Measurements from ENCODE around the gene LCA5. TPM values are rescaled to one million over a fixed set of nuclear protein-coding genes. Genes with fewer than 3 reads are reported as not detected.

Gene LCA5
- total and polyA plus RNA-seq, 2 donors (not counting 1 experiment from before 2014, with no cell fraction given) = 0.12 to 0.91 TPM

DNA sequence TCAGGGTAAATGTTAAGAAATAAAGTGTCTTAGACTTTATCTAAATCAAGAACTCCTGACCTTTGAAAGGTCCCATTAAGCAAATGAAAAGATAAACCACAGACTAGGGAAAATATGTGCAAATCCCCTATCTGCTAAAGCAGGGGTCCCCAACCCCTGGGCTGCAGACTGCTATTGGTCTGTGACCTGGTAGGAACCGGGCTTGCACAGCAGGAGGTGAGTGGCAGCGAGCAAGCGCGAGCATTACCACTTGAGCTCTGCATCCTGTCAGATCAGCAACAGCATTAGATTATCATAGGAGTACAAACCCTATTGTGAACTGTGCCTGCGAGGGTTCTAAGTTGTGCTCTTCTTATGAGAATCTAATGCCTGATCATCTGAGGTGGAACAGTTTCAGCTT, 42.4 kb downstream of the LCA5 start:
- no peak overlapping the region for H3K9ac ChIP-seq (ENCODE audit: low read length)
- H3K79me2 ChIP-seq (ENCODE audit: control insufficient read depth, insufficient read depth, low read length) = no peaks in the 10 kb centered on the region
- Mint-ChIP-seq H3K9me3 (ENCODE audit: insufficient read depth) (no peaks in the 10 kb centered on the region), H3K4me1 (no peaks in the 10 kb centered on the region), H3K27me3 (no peaks in the 10 kb centered on the region), H3K4me3 (no peak overlapping the region), H3K27ac (no peak overlapping the region)
- no peak for TF ChIP-seq EZH2 (IDR thresholded peaks at IDR 0.05; ENCODE audit: borderline replicate concordance, insufficient read depth, low read depth, low read length, poor library complexity, severe bottlenecking)
- TF ChIP-seq, protein P1, sequence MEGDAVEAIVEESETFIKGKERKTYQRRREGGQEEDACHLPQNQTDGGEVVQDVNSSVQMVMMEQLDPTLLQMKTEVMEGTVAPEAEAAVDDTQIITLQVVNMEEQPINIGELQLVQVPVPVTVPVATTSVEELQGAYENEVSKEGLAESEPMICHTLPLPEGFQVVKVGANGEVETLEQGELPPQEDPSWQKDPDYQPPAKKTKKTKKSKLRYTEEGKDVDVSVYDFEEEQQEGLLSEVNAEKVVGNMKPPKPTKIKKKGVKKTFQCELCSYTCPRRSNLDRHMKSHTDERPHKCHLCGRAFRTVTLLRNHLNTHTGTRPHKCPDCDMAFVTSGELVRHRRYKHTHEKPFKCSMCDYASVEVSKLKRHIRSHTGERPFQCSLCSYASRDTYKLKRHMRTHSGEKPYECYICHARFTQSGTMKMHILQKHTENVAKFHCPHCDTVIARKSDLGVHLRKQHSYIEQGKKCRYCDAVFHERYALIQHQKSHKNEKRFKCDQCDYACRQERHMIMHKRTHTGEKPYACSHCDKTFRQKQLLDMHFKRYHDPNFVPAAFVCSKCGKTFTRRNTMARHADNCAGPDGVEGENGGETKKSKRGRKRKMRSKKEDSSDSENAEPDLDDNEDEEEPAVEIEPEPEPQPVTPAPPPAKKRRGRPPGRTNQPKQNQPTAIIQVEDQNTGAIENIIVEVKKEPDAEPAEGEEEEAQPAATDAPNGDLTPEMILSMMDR (IDR thresholded peaks at IDR 0.05) = no peak
- ATAC-seq (ENCODE audit: low read depth) = no peak
- DNase-seq = no peak
- intact Hi-C loops (cut with micrococcal nuclease) = no loop called here
- no peak overlapping the region for H2AFZ ChIP-seq (ENCODE audit: insufficient read depth, low read depth, low read length, poor library complexity, severe bottlenecking)
- POLR2A ChIA-PET = no interaction called here
- no peak overlapping the region for H3K4me3 ChIP-seq (ENCODE audit: control extremely low read depth in 1 of 5, extremely low read depth in 1 of 5, insufficient read depth in 1 of 5, low read depth in 2 of 5, low read length in 4 of 5)
- no peaks in the 10 kb centered on the region for H3K36me3 ChIP-seq (replicated peaks in 1 of 2; ENCODE audit: control extremely low read depth in 1 of 2, control insufficient read depth in 1 of 2, extremely low read depth in 1 of 2, insufficient read depth in 2 of 2, low read length in 1 of 2)
- no peaks in the 10 kb centered on the region for H3K27me3 ChIP-seq (replicated peaks in 1 of 4; ENCODE audit: control extremely low read depth in 1 of 4, control insufficient read depth in 3 of 4, insufficient read depth in 4 of 4, low read length in 3 of 4)
- no peak overlapping the region for H3K4me2 ChIP-seq (replicated peaks; ENCODE audit: low read depth, low read length, poor library complexity, severe bottlenecking)
- no peaks in the 10 kb centered on the region for H3K9me3 ChIP-seq (ENCODE audit: control extremely low read depth in 1 of 3, control insufficient read depth in 2 of 3, insufficient read depth in 1 of 3, low read length in 2 of 3)
- H3K27ac ChIP-seq (ENCODE audit: low read length in 2 of 2) = no peak overlapping the region
- no peaks in the 10 kb centered on the region for H3K4me1 ChIP-seq (ENCODE audit: control insufficient read depth in 2 of 2, insufficient read depth in 2 of 2, low read length in 2 of 2)
- 88% methylated on average over 2 of the region's 5 CpGs for WGBS (ENCODE audit: insufficient coverage)
- CTCF ChIA-PET = no interaction called here
- no peaks in the 10 kb centered on the region for H4K20me1 ChIP-seq (ENCODE audit: control insufficient read depth, insufficient read depth, low read length, poor library complexity, severe bottlenecking)

DNA sequence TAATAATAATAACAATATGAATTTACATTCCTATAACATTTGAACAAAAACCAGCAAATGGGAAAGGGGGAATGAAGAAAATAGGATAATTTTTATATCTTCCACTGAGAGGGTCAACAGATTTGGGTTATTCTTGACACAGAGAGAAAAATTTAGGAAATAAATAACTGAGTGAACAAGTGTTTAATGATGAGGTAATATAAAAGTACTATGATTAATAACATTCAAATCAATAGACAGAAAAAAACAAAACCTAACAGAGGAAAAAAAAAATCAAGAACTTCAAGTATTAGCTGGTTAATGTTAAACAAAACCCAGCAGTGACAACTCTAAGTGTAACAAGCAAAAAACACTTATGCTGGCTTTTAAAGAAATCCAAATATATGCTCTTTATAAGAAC, 66.5 kb downstream of the LCA5 start:
- no peak overlapping the region for H3K9ac ChIP-seq (ENCODE audit: low read length)

More for the DNA sequence above, 66.5 kb downstream of the LCA5 start:
- no peaks in the 10 kb centered on the region for H4K20me1 ChIP-seq (ENCODE audit: control insufficient read depth, insufficient read depth, low read length, poor library complexity, severe bottlenecking)
- H3K4me3 ChIP-seq (ENCODE audit: control extremely low read depth in 1 of 5, extremely low read depth in 1 of 5, insufficient read depth in 1 of 5, low read depth in 2 of 5, low read length in 4 of 5) = no peak overlapping the region
- no peaks in the 10 kb centered on the region for H3K36me3 ChIP-seq (replicated peaks in 1 of 2; ENCODE audit: control extremely low read depth in 1 of 2, control insufficient read depth in 1 of 2, extremely low read depth in 1 of 2, insufficient read depth in 2 of 2, low read length in 1 of 2)
- H3K27ac ChIP-seq (ENCODE audit: low read length in 2 of 2) = no peak overlapping the region
- no peak overlapping the region for H2AFZ ChIP-seq (ENCODE audit: insufficient read depth, low read depth, low read length, poor library complexity, severe bottlenecking)
- H3K79me2 ChIP-seq (ENCODE audit: control insufficient read depth, insufficient read depth, low read length) = no peaks in the 10 kb centered on the region
- Mint-ChIP-seq H3K4me3 (no peak overlapping the region), H3K27ac (no peak overlapping the region), H3K27me3 (peaks cover 17% of the 10 kb centered on the region), H3K4me1 (no peaks in the 10 kb centered on the region), H3K9me3 (ENCODE audit: insufficient read depth) (no peaks in the 10 kb centered on the region)
- no peak for TF ChIP-seq EZH2 (IDR thresholded peaks at IDR 0.05; ENCODE audit: borderline replicate concordance, insufficient read depth, low read depth, low read length, poor library complexity, severe bottlenecking)
- TF ChIP-seq, protein P1 (IDR thresholded peaks at IDR 0.05) = no peak
- no peaks in the 10 kb centered on the region for H3K4me1 ChIP-seq (ENCODE audit: control insufficient read depth in 2 of 2, insufficient read depth in 2 of 2, low read length in 2 of 2)
- no peak overlapping the region for H3K4me2 ChIP-seq (replicated peaks; ENCODE audit: low read depth, low read length, poor library complexity, severe bottlenecking)
- DNase-seq (no peak), ATAC-seq (ENCODE audit: low read depth) (no peak)
- intact Hi-C loops (cut with micrococcal nuclease) = no loop called here
- POLR2A ChIA-PET = no interaction called here
- no peaks in the 10 kb centered on the region for H3K9me3 ChIP-seq (ENCODE audit: control extremely low read depth in 1 of 3, control insufficient read depth in 2 of 3, insufficient read depth in 1 of 3, low read length in 2 of 3)
- no peaks in the 10 kb centered on the region for H3K27me3 ChIP-seq (replicated peaks in 1 of 4; ENCODE audit: control extremely low read depth in 1 of 4, control insufficient read depth in 3 of 4, insufficient read depth in 4 of 4, low read length in 3 of 4)
- CTCF ChIA-PET = no interaction called here

Measured in B cell (primary cell).